Heart right ventricle (tissue), 16 donors: ENCODE data around the gene GRIN2A. TPM values are rescaled to one million over a fixed set of nuclear protein-coding genes. Genes with fewer than 3 reads are reported as not detected.

ENCODE experiments used
- ATAC-seq, 8 donors: fragments of 200-7000 bp; cut with Tn5 transposase; one replicate each; pipeline ENCODE4 v1.9.1; 2020; ENCODE audit warnings: mild to moderate bottlenecking in 8 of 8, moderate library complexity in 8 of 8, moderate number of reproducible peaks in 1 of 8
- DNase-seq, 2 donors: peaks; one replicate each; pipeline ENCODE4 v3.0.0-alpha.2; 2020
- H3K27ac ChIP-seq, 10 donors: fragments of 200-600 bp; sonication (generic) in 2 of 10; one replicate each; pipeline versions ENCODE4 v1.5.0 to v1.8.0; 2020 to 2022; ENCODE audit warnings: mild to moderate bottlenecking in 3 of 10
- H3K27me3 ChIP-seq, 7 donors: fragments of 200-600 bp; one replicate each; pipeline ENCODE4 v1.8.0; 2021 to 2022; ENCODE audit warnings: mild to moderate bottlenecking in 2 of 7
- H3K36me3 ChIP-seq, 9 donors: fragments of 200-600 bp; sonication (generic) in 1 of 9; one replicate each; pipeline versions ENCODE4 v1.5.0 to v1.8.0; 2020 to 2022; ENCODE audit warnings: mild to moderate bottlenecking in 2 of 9
- H3K4me1 ChIP-seq, 9 donors: fragments of 200-600 bp; sonication (generic) in 1 of 9; one replicate each; pipeline versions ENCODE4 v1.5.0 to v1.8.0; 2020 to 2022; ENCODE audit warnings: mild to moderate bottlenecking in 4 of 9
- H3K4me3 ChIP-seq, 10 donors: fragments of 200-600 bp; sonication (generic) in 2 of 10; one replicate each; pipeline versions ENCODE4 v1.5.0 to v1.8.0; 2020 to 2022; ENCODE audit warnings: mild to moderate bottlenecking in 7 of 10, moderate library complexity in 2 of 10
- H3K9me3 ChIP-seq, 11 donors: fragments of 200-600 bp in 10 of 11; sonication (generic) in 2 of 11; one replicate each; pipeline versions ENCODE4 v1.5.0 to v1.8.0; 2013 to 2022; ENCODE audit warnings: mild to moderate bottlenecking in 2 of 11, control low read depth in 1 of 11, moderate library complexity in 1 of 11
- CTCF ChIP-seq, 9 donors: fragments of 200-600 bp; sonication (generic) in 2 of 9; IDR thresholded peaks; one replicate each; pipeline versions ENCODE4 v1.5.0 to v1.8.0; 2021 to 2022; ENCODE audit warnings: antibody characterized with exemption in 9 of 9, mild to moderate bottlenecking in 5 of 9, moderate library complexity in 1 of 9
- WGBS, 2 donors: extraction: QIAGEN DNeasy Blood & Tissue Kit; methylation state at CpG; one replicate each; pipeline ENCODE4 v1.1.7; 2013; ENCODE audit warnings: inconsistent platforms in 1 of 2; 5-methylcytosine and 5-hydroxymethylcytosine counted together
- intact Hi-C, 10 donors: fragments of 100-400 bp; cut with DNase I; formaldehyde crosslinking; loops; one replicate each; pipeline versions ENCODE4 v1.11.1 to v1.14.2; 2022
- polyA plus RNA-seq, 2 donors: library from polyadenylated mRNA; stranded (reverse); fragments of 200-250 nt; gene quantifications; one replicate each; pipeline ENCODE4 v1.2.3, GENCODE V29; 2013
- total RNA-seq, 10 donors: library from RNA; stranded (reverse); fragmentation: NEBNext Ultra II Directional in 3 of 10; extraction: Animal tissue kit (Norgen Biotek cat#: 25700) in 3 of 10; gene quantifications; one replicate each; pipeline versions ENCODE4 v1.2.1 to v1.2.4, GENCODE V29; 2021 to 2023
- donor health status: Arrhythmogenic right ventricular cardiomyopathy.
- donor health status: ischemic (EF 13 %, LVEDD 7.1; RV severe dilation, severe dysfunction).
- donor health status: healthy with polysubstance abuse.
- donor health status: DM: no; HTN: yes; CAD: no.
- donor health status: DM: no; HTN: no; CAD: no.
- donor health status: ischemic (EF 25% LVEDD 6.9; RV normal size, moderate dysfunction).
- donor health status: ischemic (EF 25% LVEDD 5.7; RV mildly dilated, moderate dysfunction).
- donor health status: healthy.
- donor health status: DM: yes; HTN: yes; CAD: no.
- donor health status: Ischemic cardiomyopathy.
- donor health status: ischemic (EF 35%, LVEDD 5.7; RV mildly dilated, moderate dysfunction).
- donor health status: nonischemic (EF 11% LVEDD 7.7; RV severe dilation, severe dysfunction).
- donor health status: DM: yes; HTN: yes; CAD: no.
- donor health status: PGD.
- donor health status: ischemic (EF 29% LVEDD 5.4; RV normal size, mild dysfunction).
- donor health status: nonischemic (EF 23%, LVEDD 6.1; RV moderate dilation, normal function).

GRIN2A gene
- total and polyA plus RNA-seq, 12 donors, result 0.01 to 11.7 (median 4.7) TPM

GRCh38 chr16:9849697-9850245 is 332.5 kb downstream of the GRIN2A start:
- no peak for DNase-seq
- H3K27ac ChIP-seq, result no peak overlapping the region
- ATAC-seq, result no peak
- TF ChIP-seq CTCF (IDR thresholded peaks at IDR 0.05), result no peak
- intact Hi-C loops, result no loop called here
- H3K36me3 ChIP-seq, result no peaks in the 10 kb centered on the region
- 88 to 92% methylated on average over 20 of the region's 20 CpGs for WGBS, 2 donors
- H3K27me3 ChIP-seq, result no peaks in the 10 kb centered on the region
- peaks cover 0 to 3% (median 0%) of the 10 kb centered on the region in 11 donors for H3K9me3 ChIP-seq
- no peak overlapping the region for H3K4me3 ChIP-seq
- peaks cover 0 to 9% (median 5%) of the 10 kb centered on the region in 9 donors for H3K4me1 ChIP-seq

GRCh38 chr16:9847146-9847545 is 335.1 kb downstream of the GRIN2A start:
- Histone ChIP-seq H3K36me3 (no peaks in the 10 kb centered on the region), H3K4me1 (no peaks in the 10 kb centered on the region), H3K27ac (no peak overlapping the region), H3K27me3 (no peaks in the 10 kb centered on the region), H3K9me3 (no peaks in the 10 kb centered on the region), H3K4me3 (no peak overlapping the region)
- TF ChIP-seq CTCF (IDR thresholded peaks at IDR 0.05), result no peak
- no peak for ATAC-seq
- DNase-seq, result no peak
- WGBS, 2 donors, result 91 to 96% methylated on average over 2 of the region's 2 CpGs
- intact Hi-C loops, result no loop called here

GRCh38 chr16:9846362-9847099 is 335.7 kb downstream of the GRIN2A start:
- ATAC-seq (no peak), DNase-seq (no peak)
- no peak for TF ChIP-seq CTCF (IDR thresholded peaks at IDR 0.05)
- Histone ChIP-seq H3K9me3 (no peaks in the 10 kb centered on the region), H3K4me3 (no peak overlapping the region), H3K36me3 (no peaks in the 10 kb centered on the region), H3K27me3 (no peaks in the 10 kb centered on the region), H3K27ac (no peak overlapping the region), H3K4me1 (no peaks in the 10 kb centered on the region)
- WGBS, 2 donors, result 77 to 80% methylated on average over 2 of the region's 2 CpGs
- intact Hi-C loops, result no loop called here

GRCh38 chr16:9845661-9846361 is 336.4 kb downstream of the GRIN2A start:
- H3K4me1 ChIP-seq, result no peaks in the 10 kb centered on the region
- TF ChIP-seq CTCF (IDR thresholded peaks at IDR 0.05), result no peak
- DNase-seq, result no peak
- no peaks in the 10 kb centered on the region for H3K27me3 ChIP-seq
- H3K27ac ChIP-seq, result no peak overlapping the region
- H3K4me3 ChIP-seq, result no peak overlapping the region
- intact Hi-C loops, result no loop called here
- ATAC-seq, result peak in 1 of 8 donors; percentile 50
- H3K9me3 ChIP-seq, result no peaks in the 10 kb centered on the region
- H3K36me3 ChIP-seq, result no peaks in the 10 kb centered on the region
- WGBS, 2 donors, result 83 to 84% methylated on average over 3 of the region's 3 CpGs
